ENCODE results near the gene TBCK.

DNA sequence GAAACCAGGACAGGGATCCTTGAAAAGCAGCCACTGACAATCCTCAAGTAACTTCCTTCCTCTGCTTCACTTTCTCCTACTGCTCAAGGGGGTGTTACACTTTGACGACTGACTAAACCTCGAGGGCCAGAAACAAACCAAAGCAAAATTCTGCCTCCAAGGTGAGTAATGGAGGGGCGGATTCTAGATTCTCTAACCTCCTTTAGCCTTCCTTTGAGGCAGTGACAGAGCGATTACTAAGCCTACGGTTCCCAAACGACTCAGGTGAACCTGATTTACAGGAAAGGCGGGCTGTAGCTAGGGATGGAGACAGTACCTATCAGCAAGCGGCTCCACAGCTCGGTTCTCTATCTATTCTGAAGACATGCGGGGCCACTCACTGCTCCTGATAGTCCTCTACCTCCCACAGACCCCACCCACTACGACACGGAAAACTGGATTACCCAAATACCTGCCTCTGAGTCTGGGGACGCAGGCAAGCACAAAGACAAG is 487 bp downstream of the TBCK start:
- TF ChIP-seq CTCF (IDR thresholded peaks at IDR 0.05; ENCODE audit: low read length) = no peak
- no peak for TF ChIP-seq EZH2 (IDR thresholded peaks at IDR 0.05; ENCODE audit: borderline replicate concordance, low read length)
